GM23338 (cell line): ENCODE results near the gene NOXA1. TPM values are rescaled to one million over a fixed set of nuclear protein-coding genes. Genes with fewer than 3 reads are reported as not detected.

ENCODE experiments used
- ATAC-seq: fragments of 200-7000 bp; cut with Tn5 transposase; 3 replicates; pipeline ENCODE4 v1.9.1; 2020
- DNase-seq: peaks from one replicate; pipeline ENCODE4 v3.0.0-alpha.2; 2015; ENCODE audit warnings: low spot score
- H2AFZ ChIP-seq: fragments of 200-600 bp; sonication (generic); 2 replicates; pipeline ENCODE4 v1.8.0; 2016; ENCODE audit warnings: antibody characterized with exemption, mild to moderate bottlenecking, moderate library complexity
- H3F3A ChIP-seq: fragments of 200-600 bp; sonication (generic); replicated peaks from 2 replicates; pipeline ENCODE4 v1.8.0; 2017; ENCODE audit warnings: antibody characterized with exemption, mixed run types, low read depth
- H3K27ac ChIP-seq: fragments of 200-600 bp; sonication (generic); 2 replicates; pipeline ENCODE4 v1.6.1; 2016; ENCODE audit warnings: low read depth
- H3K27me3 ChIP-seq: fragments of 200-600 bp; sonication (generic); 2 replicates; pipeline ENCODE4 v1.8.0; 2016; ENCODE audit warnings: mild to moderate bottlenecking, mixed run types, moderate library complexity; ENCODE audit not compliant: insufficient read depth
- H3K36me3 ChIP-seq: fragments of 200-600 bp; sonication (generic); 2 replicates; pipeline ENCODE4 v1.8.0; 2016; ENCODE audit warnings: mild to moderate bottlenecking; ENCODE audit not compliant: insufficient read depth
- H3K4me1 ChIP-seq: fragments of 200-600 bp; sonication (generic); 2 replicates; pipeline ENCODE4 v1.8.0; 2016; ENCODE audit warnings: mild to moderate bottlenecking, moderate library complexity; ENCODE audit not compliant: insufficient read depth
- H3K4me2 ChIP-seq: fragments of 200-600 bp; sonication (generic); 2 replicates; pipeline ENCODE4 v1.7.1; 2017; ENCODE audit warnings: mixed run types
- H3K4me3 ChIP-seq: fragments of 200-600 bp; sonication (generic); 2 replicates; pipeline ENCODE4 v1.6.1; 2016; ENCODE audit warnings: mixed run types
- H3K79me2 ChIP-seq: fragments of 200-600 bp; sonication (generic); replicated peaks from 2 replicates; pipeline ENCODE4 v1.8.0; 2017; ENCODE audit warnings: mild to moderate bottlenecking; ENCODE audit not compliant: insufficient read depth
- H3K9me2 ChIP-seq: fragments of 200-600 bp; sonication (generic); 2 replicates; pipeline ENCODE4 v1.8.0; 2017; ENCODE audit not compliant: insufficient read depth
- H4K20me1 ChIP-seq: fragments of 200-600 bp; sonication (generic); replicated peaks from 2 replicates; pipeline ENCODE4 v1.8.0; 2017; ENCODE audit warnings: mild to moderate bottlenecking; ENCODE audit not compliant: insufficient read depth
- H3K27ac Mint-ChIP-seq: 2 replicates; pipeline ENCODE4 v1.8.0; 2020; ENCODE audit warnings: inconsistent platforms, mild to moderate bottlenecking, moderate library complexity, mixed read lengths
- H3K27me3 Mint-ChIP-seq: 3 replicates; pipeline ENCODE4 v1.8.0; 2022; ENCODE audit warnings: low read depth, mild to moderate bottlenecking, moderate library complexity, mixed read lengths, inconsistent platforms; ENCODE audit not compliant: insufficient read depth, poor library complexity
- H3K36me3 Mint-ChIP-seq: 3 replicates; pipeline ENCODE4 v1.8.0; 2021; ENCODE audit warnings: low read depth, mild to moderate bottlenecking, inconsistent platforms, moderate library complexity, mixed read lengths
- H3K4me1 Mint-ChIP-seq: 3 replicates; pipeline ENCODE4 v1.8.0; 2020; ENCODE audit warnings: mild to moderate bottlenecking, inconsistent platforms, mixed read lengths
- H3K4me3 Mint-ChIP-seq: 3 replicates; pipeline ENCODE4 v1.8.0; 2021; ENCODE audit warnings: moderate library complexity, mild to moderate bottlenecking, inconsistent platforms, mixed read lengths
- H3K9me3 Mint-ChIP-seq: 3 replicates; pipeline ENCODE4 v1.8.0; 2020; ENCODE audit warnings: moderate library complexity, mild to moderate bottlenecking, inconsistent platforms, mixed read lengths
- CREB1 ChIP-seq: fragments of 250-450 bp; sonication (Bioruptor Pico); IDR thresholded peaks from 2 replicates; pipeline ENCODE4 v1.5.0; 2020; ENCODE audit warnings: low read depth, mild to moderate bottlenecking, moderate library complexity
- EZH2 ChIP-seq: fragments of 200-600 bp; sonication (generic); IDR thresholded peaks from one replicate; pipeline ENCODE4 v1.8.0; 2017; ENCODE audit warnings: antibody characterized with exemption, mild to moderate bottlenecking, low read depth; ENCODE audit not compliant: unreplicated experiment
- EZH2phosphoT487 ChIP-seq: fragments of 200-600 bp; sonication (generic); IDR thresholded peaks from one replicate; pipeline ENCODE4 v1.8.1; 2018; ENCODE audit warnings: antibody characterized with exemption; ENCODE audit not compliant: unreplicated experiment
- NANOG ChIP-seq: IDR thresholded peaks from 2 replicates; pipeline ENCODE4 v1.6.1; 2016; ENCODE audit warnings: antibody characterized with exemption, borderline replicate concordance
- REST ChIP-seq: IDR thresholded peaks from one replicate; pipeline ENCODE4 v1.6.1; 2018; ENCODE audit warnings: antibody characterized with exemption; ENCODE audit not compliant: unreplicated experiment
- ZNF331 ChIP-seq: fragments of 250-450 bp; sonication (Bioruptor Pico); IDR thresholded peaks from 2 replicates; pipeline ENCODE4 v1.5.0; 2020; ENCODE audit warnings: low read depth, mild to moderate bottlenecking, moderate library complexity
- polyA plus RNA-seq: library from polyadenylated mRNA; unstranded; fragments of >200 nt; fragmentation: Nextera tagmentation; extraction: Ambion mirVana; gene quantifications from 2 replicates; pipeline ENCODE4 v1.2.1, GENCODE V29; 2016
- total RNA-seq: library from RNA; depleted of rRNA; stranded (reverse); fragments of >200 nt; shearing (Covaris generic); gene quantifications from 2 replicates; pipeline ENCODE4 v1.2.3, GENCODE V29; 2014
- TF ChIP-seq, protein P1 (sequence below): fragments of 250-450 bp; sonication (Bioruptor Pico); IDR thresholded peaks from 2 replicates; pipeline ENCODE4 v1.5.0; 2020; ENCODE audit warnings: mild to moderate bottlenecking, moderate library complexity
- TF ChIP-seq, protein P2 (sequence below), 2 experiments: fragments of 200-600 bp in 1 of 2; sonication (generic) in 1 of 2; conservative IDR thresholded peaks; 2 replicates each; pipeline versions ENCODE4 v1.5.1 to v1.6.1; 2016 to 2017; ENCODE audit warnings: antibody characterized with exemption in 2 of 2, low read depth in 2 of 2, mild to moderate bottlenecking in 2 of 2, moderate library complexity in 1 of 2

The NOXA1 gene
- total and polyA plus RNA-seq, 2 experiments from 2014 or later = 0.59 to 0.68 TPM

DNA sequence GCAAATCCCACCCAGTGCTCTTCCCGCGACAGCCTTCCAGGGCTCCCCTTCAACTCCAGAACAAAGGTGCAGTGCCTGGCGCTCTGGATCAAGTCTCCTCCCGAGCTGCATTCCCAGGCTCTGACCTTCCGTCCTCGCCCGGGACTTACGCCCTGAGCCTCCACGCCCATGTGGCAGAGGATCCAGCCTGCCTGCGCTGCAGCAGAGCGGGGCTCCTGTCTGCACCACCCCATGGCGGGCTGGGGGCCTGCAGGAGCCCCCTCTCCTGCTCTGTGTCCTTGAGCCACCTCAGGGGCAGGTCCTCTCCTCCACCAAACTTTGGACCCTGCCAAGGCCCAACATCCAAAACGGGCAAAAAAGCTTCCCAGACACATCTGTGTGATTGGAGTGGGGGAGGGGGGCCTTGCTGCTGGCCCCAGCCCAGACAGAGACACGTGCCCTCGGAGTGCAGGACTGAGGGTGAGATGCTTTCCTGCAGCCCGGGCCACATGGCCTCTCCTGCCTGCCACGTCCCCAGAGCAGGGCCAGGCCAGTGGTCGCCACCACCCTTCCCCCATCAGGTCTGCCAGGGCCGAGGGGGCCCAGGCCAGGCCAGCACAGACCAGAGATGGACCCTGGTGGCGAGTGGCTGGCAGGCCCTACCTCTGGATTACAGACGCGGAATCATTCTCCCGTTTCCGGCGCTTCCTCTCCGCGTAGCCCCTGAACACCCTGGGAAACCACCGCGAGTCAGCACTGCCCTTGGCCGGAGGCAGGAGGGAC is 31.6 kb downstream of the NOXA1 start (continued):
- TF ChIP-seq, protein P1, sequence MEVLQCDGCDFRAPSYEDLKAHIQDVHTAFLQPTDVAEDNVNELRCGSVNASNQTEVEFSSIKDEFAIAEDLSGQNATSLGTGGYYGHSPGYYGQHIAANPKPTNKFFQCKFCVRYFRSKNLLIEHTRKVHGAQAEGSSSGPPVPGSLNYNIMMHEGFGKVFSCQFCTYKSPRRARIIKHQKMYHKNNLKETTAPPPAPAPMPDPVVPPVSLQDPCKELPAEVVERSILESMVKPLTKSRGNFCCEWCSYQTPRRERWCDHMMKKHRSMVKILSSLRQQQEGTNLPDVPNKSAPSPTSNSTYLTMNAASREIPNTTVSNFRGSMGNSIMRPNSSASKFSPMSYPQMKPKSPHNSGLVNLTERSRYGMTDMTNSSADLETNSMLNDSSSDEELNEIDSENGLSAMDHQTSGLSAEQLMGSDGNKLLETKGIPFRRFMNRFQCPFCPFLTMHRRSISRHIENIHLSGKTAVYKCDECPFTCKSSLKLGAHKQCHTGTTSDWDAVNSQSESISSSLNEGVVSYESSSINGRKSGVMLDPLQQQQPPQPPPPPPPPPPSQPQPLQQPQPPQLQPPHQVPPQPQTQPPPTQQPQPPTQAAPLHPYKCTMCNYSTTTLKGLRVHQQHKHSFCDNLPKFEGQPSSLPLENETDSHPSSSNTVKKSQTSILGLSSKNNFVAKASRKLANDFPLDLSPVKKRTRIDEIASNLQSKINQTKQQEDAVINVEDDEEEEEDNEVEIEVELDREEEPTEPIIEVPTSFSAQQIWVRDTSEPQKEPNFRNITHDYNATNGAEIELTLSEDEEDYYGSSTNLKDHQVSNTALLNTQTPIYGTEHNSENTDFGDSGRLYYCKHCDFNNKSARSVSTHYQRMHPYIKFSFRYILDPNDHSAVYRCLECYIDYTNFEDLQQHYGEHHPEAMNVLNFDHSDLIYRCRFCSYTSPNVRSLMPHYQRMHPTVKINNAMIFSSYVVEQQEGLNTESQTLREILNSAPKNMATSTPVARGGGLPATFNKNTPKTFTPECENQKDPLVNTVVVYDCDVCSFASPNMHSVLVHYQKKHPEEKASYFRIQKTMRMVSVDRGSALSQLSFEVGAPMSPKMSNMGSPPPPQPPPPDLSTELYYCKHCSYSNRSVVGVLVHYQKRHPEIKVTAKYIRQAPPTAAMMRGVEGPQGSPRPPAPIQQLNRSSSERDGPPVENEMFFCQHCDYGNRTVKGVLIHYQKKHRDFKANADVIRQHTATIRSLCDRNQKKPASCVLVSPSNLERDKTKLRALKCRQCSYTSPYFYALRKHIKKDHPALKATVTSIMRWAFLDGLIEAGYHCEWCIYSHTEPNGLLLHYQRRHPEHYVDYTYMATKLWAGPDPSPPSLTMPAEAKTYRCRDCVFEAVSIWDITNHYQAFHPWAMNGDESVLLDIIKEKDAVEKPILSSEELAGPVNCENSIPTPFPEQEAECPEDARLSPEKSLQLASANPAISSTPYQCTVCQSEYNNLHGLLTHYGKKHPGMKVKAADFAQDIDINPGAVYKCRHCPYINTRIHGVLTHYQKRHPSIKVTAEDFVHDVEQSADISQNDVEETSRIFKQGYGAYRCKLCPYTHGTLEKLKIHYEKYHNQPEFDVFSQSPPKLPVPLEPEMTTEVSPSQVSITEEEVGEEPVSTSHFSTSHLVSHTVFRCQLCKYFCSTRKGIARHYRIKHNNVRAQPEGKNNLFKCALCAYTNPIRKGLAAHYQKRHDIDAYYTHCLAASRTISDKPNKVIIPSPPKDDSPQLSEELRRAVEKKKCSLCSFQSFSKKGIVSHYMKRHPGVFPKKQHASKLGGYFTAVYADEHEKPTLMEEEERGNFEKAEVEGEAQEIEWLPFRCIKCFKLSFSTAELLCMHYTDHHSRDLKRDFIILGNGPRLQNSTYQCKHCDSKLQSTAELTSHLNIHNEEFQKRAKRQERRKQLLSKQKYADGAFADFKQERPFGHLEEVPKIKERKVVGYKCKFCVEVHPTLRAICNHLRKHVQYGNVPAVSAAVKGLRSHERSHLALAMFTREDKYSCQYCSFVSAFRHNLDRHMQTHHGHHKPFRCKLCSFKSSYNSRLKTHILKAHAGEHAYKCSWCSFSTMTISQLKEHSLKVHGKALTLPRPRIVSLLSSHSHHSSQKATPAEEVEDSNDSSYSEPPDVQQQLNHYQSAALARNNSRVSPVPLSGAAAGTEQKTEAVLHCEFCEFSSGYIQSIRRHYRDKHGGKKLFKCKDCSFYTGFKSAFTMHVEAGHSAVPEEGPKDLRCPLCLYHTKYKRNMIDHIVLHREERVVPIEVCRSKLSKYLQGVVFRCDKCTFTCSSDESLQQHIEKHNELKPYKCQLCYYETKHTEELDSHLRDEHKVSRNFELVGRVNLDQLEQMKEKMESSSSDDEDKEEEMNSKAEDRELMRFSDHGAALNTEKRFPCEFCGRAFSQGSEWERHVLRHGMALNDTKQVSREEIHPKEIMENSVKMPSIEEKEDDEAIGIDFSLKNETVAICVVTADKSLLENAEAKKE (CRISPR knock-in tag) = no peak
- TF ChIP-seq ZNF331 (CRISPR knock-in tag) = no peak
- no peak for TF ChIP-seq EZH2
- no peak for TF ChIP-seq NANOG
- no peak for TF ChIP-seq CREB1 (CRISPR knock-in tag)

- peaks cover 8% of the 10 kb centered on the region; the same call in 2 of the 3 replicates for H3K4me1 Mint-ChIP-seq
- H4K20me1 ChIP-seq = no peaks in the 10 kb centered on the region; the same call in 1 of the 2 replicates
- no peaks in the 10 kb centered on the region for H3K79me2 ChIP-seq
- H3K36me3 Mint-ChIP-seq = peaks cover 3% of the 10 kb centered on the region; the same call in 1 of the 3 replicates
- H3K9me2 ChIP-seq = no peaks in the 10 kb centered on the region
- H3K27me3 Mint-ChIP-seq = peaks cover 6% of the 10 kb centered on the region
- no peak overlapping the region for H2AFZ ChIP-seq
- no peak overlapping the region for H3K4me3 Mint-ChIP-seq
- H3K27ac ChIP-seq = no peak overlapping the region
- no peaks in the 10 kb centered on the region for H3K27me3 ChIP-seq
- peaks cover 6% of the 10 kb centered on the region; the same call in 1 of the 2 replicates for H3K36me3 ChIP-seq
- no peak for ATAC-seq
- 0 out of 2 replicates have a peak, but pooled peaks cover 3% of the 10 kb centered on the region for H3F3A ChIP-seq
- no peak for DNase-seq
- no peaks in the 10 kb centered on the region for H3K9me3 Mint-ChIP-seq
- no peak overlapping the region for H3K27ac Mint-ChIP-seq
- H3K4me1 ChIP-seq = peaks cover 6% of the 10 kb centered on the region; the same call in 1 of the 2 replicates
- H3K4me3 ChIP-seq = no peak overlapping the region
- H3K4me2 ChIP-seq = no peak overlapping the region
- TF ChIP-seq REST (no peak), ZNF331 (CRISPR knock-in tag) (no peak), EZH2phosphoT487 (no peak)
- TF ChIP-seq, protein P2, sequence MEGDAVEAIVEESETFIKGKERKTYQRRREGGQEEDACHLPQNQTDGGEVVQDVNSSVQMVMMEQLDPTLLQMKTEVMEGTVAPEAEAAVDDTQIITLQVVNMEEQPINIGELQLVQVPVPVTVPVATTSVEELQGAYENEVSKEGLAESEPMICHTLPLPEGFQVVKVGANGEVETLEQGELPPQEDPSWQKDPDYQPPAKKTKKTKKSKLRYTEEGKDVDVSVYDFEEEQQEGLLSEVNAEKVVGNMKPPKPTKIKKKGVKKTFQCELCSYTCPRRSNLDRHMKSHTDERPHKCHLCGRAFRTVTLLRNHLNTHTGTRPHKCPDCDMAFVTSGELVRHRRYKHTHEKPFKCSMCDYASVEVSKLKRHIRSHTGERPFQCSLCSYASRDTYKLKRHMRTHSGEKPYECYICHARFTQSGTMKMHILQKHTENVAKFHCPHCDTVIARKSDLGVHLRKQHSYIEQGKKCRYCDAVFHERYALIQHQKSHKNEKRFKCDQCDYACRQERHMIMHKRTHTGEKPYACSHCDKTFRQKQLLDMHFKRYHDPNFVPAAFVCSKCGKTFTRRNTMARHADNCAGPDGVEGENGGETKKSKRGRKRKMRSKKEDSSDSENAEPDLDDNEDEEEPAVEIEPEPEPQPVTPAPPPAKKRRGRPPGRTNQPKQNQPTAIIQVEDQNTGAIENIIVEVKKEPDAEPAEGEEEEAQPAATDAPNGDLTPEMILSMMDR (conservative IDR thresholded peaks at IDR 0.05; ENCODE audit: low read depth in 2 of 2) = no peak
Observed at GRCh38 chr9:137455359-137455991, 32.3 kb downstream of the NOXA1 start.
